Right lobe of liver (tissue), 4 donors: Measurements from ENCODE around the gene HHIP.

Source experiments
- POLR2A ChIP-seq: fragments of 450-650 bp; IDR thresholded peaks from one replicate; pipeline ENCODE4 v1.6.1; 2017; ENCODE audit warnings: antibody characterized with exemption, mild to moderate bottlenecking
- TF ChIP-seq, protein P1 (sequence below), 4 donors: fragments of 200-600 bp in 3 of 4; fragments of 450-650 bp in 1 of 4; IDR thresholded peaks; one replicate each; pipeline versions ENCODE4 v1.5.1 to v1.8.0; 2016 to 2022; ENCODE audit warnings: antibody characterized with exemption in 4 of 4, mild to moderate bottlenecking in 2 of 4
- donor health status: DM: no; HTN: no; CAD: no.
- donor health status: DM: no; HTN: no; CAD: no.
- donor health status: DM: no; HTN: yes; CAD: no.

DNA sequence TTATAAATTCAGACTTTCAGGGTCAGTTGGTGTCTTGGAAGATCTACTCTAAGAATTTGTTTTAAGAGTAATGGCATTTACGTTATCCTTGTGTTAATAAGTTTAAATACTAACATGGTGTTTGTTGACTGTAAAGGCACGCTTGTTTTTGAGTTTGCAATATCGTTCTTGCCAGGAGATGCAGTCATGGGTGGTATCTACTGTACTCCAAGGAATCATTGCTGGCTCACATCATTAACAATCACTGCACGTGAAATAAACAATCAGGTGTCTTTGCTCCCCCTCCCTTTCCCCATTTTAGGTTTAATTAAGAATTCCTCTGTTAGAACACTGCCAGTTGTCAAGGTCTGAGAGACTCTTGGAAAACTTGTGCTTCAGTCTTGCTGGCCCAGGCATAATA, 1.6 kb downstream of the HHIP start:
- TF ChIP-seq, protein P1, sequence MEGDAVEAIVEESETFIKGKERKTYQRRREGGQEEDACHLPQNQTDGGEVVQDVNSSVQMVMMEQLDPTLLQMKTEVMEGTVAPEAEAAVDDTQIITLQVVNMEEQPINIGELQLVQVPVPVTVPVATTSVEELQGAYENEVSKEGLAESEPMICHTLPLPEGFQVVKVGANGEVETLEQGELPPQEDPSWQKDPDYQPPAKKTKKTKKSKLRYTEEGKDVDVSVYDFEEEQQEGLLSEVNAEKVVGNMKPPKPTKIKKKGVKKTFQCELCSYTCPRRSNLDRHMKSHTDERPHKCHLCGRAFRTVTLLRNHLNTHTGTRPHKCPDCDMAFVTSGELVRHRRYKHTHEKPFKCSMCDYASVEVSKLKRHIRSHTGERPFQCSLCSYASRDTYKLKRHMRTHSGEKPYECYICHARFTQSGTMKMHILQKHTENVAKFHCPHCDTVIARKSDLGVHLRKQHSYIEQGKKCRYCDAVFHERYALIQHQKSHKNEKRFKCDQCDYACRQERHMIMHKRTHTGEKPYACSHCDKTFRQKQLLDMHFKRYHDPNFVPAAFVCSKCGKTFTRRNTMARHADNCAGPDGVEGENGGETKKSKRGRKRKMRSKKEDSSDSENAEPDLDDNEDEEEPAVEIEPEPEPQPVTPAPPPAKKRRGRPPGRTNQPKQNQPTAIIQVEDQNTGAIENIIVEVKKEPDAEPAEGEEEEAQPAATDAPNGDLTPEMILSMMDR (IDR thresholded peaks at IDR 0.05): no peak
- TF ChIP-seq POLR2A: no peak
